ENCODE measurements around the gene ADAM8.

DNA sequence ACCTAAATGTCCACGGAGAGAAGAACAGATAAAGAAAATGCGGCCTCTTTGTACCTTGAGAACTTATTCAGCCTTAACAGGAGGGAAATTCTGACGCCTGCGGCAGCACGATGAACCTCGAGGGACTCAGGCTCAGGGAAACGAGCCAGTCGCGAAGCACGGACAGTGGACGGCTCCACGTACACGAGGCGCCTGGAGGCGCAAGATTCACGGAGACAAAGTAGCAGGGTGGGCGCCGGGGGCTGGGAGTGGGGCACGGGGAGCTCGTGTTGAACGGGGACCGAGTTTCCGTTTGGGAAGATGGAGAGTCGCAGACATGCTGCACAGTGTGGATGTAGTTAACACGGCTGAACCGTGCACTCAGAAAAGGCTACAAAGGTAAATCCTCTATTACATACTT is 59.9 kb downstream of the ADAM8 start:
- TF ChIP-seq, protein P1, sequence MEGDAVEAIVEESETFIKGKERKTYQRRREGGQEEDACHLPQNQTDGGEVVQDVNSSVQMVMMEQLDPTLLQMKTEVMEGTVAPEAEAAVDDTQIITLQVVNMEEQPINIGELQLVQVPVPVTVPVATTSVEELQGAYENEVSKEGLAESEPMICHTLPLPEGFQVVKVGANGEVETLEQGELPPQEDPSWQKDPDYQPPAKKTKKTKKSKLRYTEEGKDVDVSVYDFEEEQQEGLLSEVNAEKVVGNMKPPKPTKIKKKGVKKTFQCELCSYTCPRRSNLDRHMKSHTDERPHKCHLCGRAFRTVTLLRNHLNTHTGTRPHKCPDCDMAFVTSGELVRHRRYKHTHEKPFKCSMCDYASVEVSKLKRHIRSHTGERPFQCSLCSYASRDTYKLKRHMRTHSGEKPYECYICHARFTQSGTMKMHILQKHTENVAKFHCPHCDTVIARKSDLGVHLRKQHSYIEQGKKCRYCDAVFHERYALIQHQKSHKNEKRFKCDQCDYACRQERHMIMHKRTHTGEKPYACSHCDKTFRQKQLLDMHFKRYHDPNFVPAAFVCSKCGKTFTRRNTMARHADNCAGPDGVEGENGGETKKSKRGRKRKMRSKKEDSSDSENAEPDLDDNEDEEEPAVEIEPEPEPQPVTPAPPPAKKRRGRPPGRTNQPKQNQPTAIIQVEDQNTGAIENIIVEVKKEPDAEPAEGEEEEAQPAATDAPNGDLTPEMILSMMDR (conservative IDR thresholded peaks at IDR 0.05; ENCODE audit: low read length) = no peak
- TF ChIP-seq EZH2phosphoT487 (IDR thresholded peaks at IDR 0.05; ENCODE audit: borderline replicate concordance, low read depth, low read length) = no peak

All from OCI-LY7 (cell line).